NCI-H82 (cell line): ENCODE measurements around the gene TMPRSS12.
"Not testable (repeated sequence)": the region's sequence is repeated elsewhere in the genome, so short reads cannot be mapped to it uniquely, and the experiment has no call there.

Experiments
- DNase-seq: peaks from one replicate; lab custom pipeline; 2025; lab: John Stamatoyannopoulos, UW

TMPRSS12 gene

DNA sequence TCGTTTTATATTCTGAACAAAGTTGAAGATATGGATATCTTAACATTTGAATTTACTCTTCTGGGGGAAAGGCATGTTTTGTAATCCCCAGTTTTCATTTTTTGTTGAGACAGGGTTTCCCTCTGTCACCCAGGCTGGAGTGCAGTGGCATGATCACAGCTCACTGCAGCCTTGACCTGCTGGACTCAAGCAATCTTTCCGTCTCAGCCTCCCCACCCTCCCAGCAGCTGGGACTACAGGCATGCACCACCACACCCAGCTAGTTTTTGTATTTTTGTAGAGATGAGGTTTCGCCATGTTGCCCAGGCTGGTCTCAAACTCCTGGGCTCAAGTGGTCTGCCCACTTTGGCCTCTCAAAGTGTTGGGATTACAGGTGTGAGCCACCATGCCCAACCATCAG lies 84.2 kb downstream of the TMPRSS12 start:
- DNase-seq: not testable (repeated sequence)

DNA sequence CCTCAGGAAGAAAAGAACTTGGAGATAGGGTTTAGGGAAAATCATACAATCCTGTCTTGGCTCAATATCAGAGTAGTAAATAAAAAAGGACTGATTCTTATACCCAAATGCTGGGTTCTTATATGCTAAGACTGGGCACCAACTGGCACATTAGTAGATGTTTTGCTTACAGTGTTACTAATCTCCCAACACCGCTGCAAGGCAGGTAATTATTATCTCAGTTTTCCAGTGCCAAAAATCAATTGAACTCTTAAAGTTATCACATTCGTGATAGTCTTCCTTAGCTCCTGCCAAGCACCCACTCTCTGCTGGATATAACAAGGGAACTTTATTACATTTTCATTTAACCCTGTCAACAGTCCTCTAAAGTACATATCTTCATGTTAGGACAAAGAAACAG lies 84.6 kb downstream of the TMPRSS12 start:
- DNase-seq: no peak

- DNase-seq: no peak
These were observed 85.1 kb downstream of the TMPRSS12 start for GRCh38 chr12:50927766-50928224.

DNA sequence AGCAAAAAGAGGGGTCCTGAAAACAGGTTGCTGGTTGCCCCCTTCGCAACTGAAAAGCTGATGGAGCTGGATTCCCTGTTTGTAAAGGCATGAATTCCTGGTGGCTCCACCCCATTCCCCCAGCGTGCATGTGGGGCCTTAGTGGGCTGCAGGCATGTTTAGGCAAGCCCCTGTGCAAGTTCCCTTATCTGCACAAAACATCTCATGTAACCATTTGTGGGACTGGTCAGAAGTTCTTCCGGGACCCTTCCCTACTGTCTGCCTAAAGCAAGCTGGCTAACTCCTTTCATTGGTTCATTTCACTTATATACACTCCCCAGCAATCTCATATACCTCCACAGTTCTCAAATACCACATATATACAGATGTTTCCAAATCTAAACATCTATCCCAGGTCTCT lies 85.7 kb downstream of the TMPRSS12 start:
- DNase-seq: no peak

GRCh38 chr12:50929831-50930230 lies 87.1 kb downstream of the TMPRSS12 start:
- no peak for DNase-seq

DNA sequence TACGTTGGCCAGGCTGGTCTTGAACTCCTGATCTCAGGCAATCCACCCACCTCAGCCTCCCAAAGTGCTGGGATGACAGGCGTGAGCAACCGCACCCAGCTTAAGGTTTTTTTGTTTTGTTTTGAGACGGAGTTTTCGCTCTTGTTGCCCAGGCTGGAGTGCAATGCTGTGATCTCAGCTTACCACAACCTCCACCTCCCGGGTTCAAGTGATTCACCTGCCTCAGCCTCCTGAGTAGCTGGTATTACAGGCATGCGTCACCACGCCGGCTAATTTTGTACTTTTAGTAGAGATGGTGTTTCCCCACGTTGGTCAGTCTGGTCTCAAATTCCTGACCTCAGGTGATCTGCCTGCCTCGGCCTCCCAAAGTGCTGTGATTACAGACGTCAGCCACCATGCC lies 87.8 kb downstream of the TMPRSS12 start:
- DNase-seq: not testable (repeated sequence)

GRCh38 chr12:50932787-50933280 lies 90.1 kb downstream of the TMPRSS12 start:
- no peak for DNase-seq

- peak; percentile 52 for DNase-seq
These were observed 90.9 kb downstream of the TMPRSS12 start for GRCh38 chr12:50933459-50934124.

GRCh38 chr12:50934371-50934851 lies 91.7 kb downstream of the TMPRSS12 start:
- no peak for DNase-seq

GRCh38 chr12:50934981-50935807 lies 92.5 kb downstream of the TMPRSS12 start:
- DNase-seq: no peak

DNA sequence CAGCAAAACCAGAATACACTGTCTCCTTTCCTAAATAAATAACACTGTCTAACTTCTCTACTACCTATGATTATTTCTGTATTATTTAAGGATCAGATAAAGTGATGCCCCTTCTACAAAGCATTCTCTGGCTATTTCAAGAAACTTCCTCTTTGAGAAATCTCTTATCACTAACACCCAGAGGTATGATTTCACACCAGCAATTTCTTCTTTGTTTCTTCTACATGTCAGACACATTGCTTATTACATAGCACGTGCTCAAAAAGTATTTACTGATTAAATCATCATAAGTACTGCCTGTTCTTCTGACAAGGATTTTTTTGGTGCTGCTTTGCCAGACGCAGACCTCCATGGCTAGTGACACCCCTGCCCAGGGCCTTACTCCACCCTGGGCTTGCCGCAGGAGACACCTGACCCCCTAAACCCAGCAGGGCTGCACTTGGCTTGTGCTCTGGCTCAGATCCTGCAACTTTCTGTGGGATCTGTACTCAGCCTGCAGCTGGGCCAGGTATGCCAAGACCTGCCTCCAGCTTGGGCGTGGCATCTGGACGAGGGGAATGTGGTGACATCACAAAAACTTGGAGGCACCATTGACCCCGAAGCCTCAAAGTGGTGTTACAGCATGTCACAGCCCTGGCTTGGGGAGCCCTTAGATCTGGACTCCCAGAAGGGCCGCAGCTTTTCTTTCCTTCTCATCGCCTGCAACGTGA lies 94.2 kb downstream of the TMPRSS12 start:
- DNase-seq: no peak
